ENCODE results near the gene AKR1B15. TPM values are rescaled to one million over a fixed set of nuclear protein-coding genes. Genes with fewer than 3 reads are reported as not detected.

The AKR1B15 gene
- polyA plus RNA-seq, 1 donor (not counting 4 experiments of a cell fraction or from before 2014, with no cell fraction given) = 0.28 TPM

GRCh38 chr7:134500982-134501381, 47.9 kb upstream of the AKR1B15 start:
- H3K79me2 ChIP-seq (ENCODE audit: control insufficient read depth, insufficient read depth, low read length) = no peaks in the 10 kb centered on the region
- FAIRE-seq = no peak

GRCh38 chr7:134502463-134503371, 46.2 kb upstream of the AKR1B15 start:
- Histone ChIP-seq H2AFZ (ENCODE audit: control insufficient read depth, low read length) (peak overlapping the region; percentile 50), H3K9ac (ENCODE audit: control insufficient read depth, extremely low read depth, insufficient read depth, low read length) (no peak overlapping the region), H3K4me3 (ENCODE audit: control insufficient read depth in 2 of 3, extremely low read depth in 1 of 3, insufficient read depth in 2 of 3, low read depth in 1 of 3, low read length in 3 of 3) (no peak overlapping the region), H3K9me3 (ENCODE audit: control insufficient read depth, low read depth, low read length) (no peaks in the 10 kb centered on the region), H3K79me2 (ENCODE audit: control insufficient read depth, insufficient read depth, low read length) (no peaks in the 10 kb centered on the region), H3K36me3 (ENCODE audit: control insufficient read depth in 2 of 2, extremely low read depth in 1 of 2, insufficient read depth in 2 of 2, low read length in 2 of 2) (no peaks in the 10 kb centered on the region), H3K4me2 (ENCODE audit: control insufficient read depth, extremely low read depth, insufficient read depth, low read depth, low read length) (no peak overlapping the region), H3K4me1 (ENCODE audit: control insufficient read depth, extremely low read depth, insufficient read depth, low read length) (no peaks in the 10 kb centered on the region), H4K20me1 (ENCODE audit: control insufficient read depth, extremely low read depth, insufficient read depth, low read length) (no peaks in the 10 kb centered on the region), H3K27ac (ENCODE audit: control insufficient read depth, insufficient read depth, low read length) (no peak overlapping the region), H3K9me1 (ENCODE audit: control insufficient read depth, extremely low read depth, insufficient read depth, low read length) (no peaks in the 10 kb centered on the region), H3K27me3 (ENCODE audit: control insufficient read depth, extremely low read depth, insufficient read depth, low read length) (no peaks in the 10 kb centered on the region)
- dilution Hi-C loops (cut with MboI; ENCODE audit: extremely low pct_ligation_motif_present, low sequenced_read_pairs) = no loop called here
- no peak for DNase-seq (ENCODE audit: low read depth, low spot score)
- no peak for FAIRE-seq
- no peak for TF ChIP-seq EZH2 (IDR thresholded peaks at IDR 0.05; ENCODE audit: low read length)
- TF ChIP-seq, protein P1, sequence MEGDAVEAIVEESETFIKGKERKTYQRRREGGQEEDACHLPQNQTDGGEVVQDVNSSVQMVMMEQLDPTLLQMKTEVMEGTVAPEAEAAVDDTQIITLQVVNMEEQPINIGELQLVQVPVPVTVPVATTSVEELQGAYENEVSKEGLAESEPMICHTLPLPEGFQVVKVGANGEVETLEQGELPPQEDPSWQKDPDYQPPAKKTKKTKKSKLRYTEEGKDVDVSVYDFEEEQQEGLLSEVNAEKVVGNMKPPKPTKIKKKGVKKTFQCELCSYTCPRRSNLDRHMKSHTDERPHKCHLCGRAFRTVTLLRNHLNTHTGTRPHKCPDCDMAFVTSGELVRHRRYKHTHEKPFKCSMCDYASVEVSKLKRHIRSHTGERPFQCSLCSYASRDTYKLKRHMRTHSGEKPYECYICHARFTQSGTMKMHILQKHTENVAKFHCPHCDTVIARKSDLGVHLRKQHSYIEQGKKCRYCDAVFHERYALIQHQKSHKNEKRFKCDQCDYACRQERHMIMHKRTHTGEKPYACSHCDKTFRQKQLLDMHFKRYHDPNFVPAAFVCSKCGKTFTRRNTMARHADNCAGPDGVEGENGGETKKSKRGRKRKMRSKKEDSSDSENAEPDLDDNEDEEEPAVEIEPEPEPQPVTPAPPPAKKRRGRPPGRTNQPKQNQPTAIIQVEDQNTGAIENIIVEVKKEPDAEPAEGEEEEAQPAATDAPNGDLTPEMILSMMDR (optimal IDR thresholded peaks at IDR 0.05 in 1 of 3, IDR thresholded peaks at IDR 0.05 in 1 of 3, conservative IDR thresholded peaks at IDR 0.05 in 1 of 3; ENCODE audit: extremely low read depth in 1 of 3, insufficient read depth in 2 of 3, low read length in 3 of 3) = no peak

More at GRCh38 chr7:134500982-134501381, 47.9 kb upstream of the AKR1B15 start:
- Histone ChIP-seq H3K4me3 (ENCODE audit: control insufficient read depth in 2 of 3, extremely low read depth in 1 of 3, insufficient read depth in 2 of 3, low read depth in 1 of 3, low read length in 3 of 3) (no peak overlapping the region), H3K9ac (ENCODE audit: control insufficient read depth, extremely low read depth, insufficient read depth, low read length) (no peak overlapping the region), H3K27ac (ENCODE audit: control insufficient read depth, insufficient read depth, low read length) (no peak overlapping the region), H2AFZ (ENCODE audit: control insufficient read depth, low read length) (no peak overlapping the region), H3K27me3 (ENCODE audit: control insufficient read depth, extremely low read depth, insufficient read depth, low read length) (no peaks in the 10 kb centered on the region), H3K9me1 (ENCODE audit: control insufficient read depth, extremely low read depth, insufficient read depth, low read length) (no peaks in the 10 kb centered on the region), H4K20me1 (ENCODE audit: control insufficient read depth, extremely low read depth, insufficient read depth, low read length) (no peaks in the 10 kb centered on the region), H3K4me2 (ENCODE audit: control insufficient read depth, extremely low read depth, insufficient read depth, low read depth, low read length) (no peak overlapping the region), H3K36me3 (ENCODE audit: control insufficient read depth in 2 of 2, extremely low read depth in 1 of 2, insufficient read depth in 2 of 2, low read length in 2 of 2) (no peaks in the 10 kb centered on the region), H3K4me1 (ENCODE audit: control insufficient read depth, extremely low read depth, insufficient read depth, low read length) (no peaks in the 10 kb centered on the region), H3K9me3 (ENCODE audit: control insufficient read depth, low read depth, low read length) (no peaks in the 10 kb centered on the region)
- dilution Hi-C loops (cut with MboI; ENCODE audit: extremely low pct_ligation_motif_present, low sequenced_read_pairs) = no loop called here
- TF ChIP-seq, protein P1 (optimal IDR thresholded peaks at IDR 0.05 in 1 of 3, IDR thresholded peaks at IDR 0.05 in 1 of 3, conservative IDR thresholded peaks at IDR 0.05 in 1 of 3; ENCODE audit: extremely low read depth in 1 of 3, insufficient read depth in 2 of 3, low read length in 3 of 3) = no peak
- TF ChIP-seq EZH2 (IDR thresholded peaks at IDR 0.05; ENCODE audit: low read length) = no peak
- DNase-seq (ENCODE audit: low read depth, low spot score) = no peak

Data from keratinocyte (primary cell).